ENCODE results near the gene KTN1. TPM values are rescaled to one million over a fixed set of nuclear protein-coding genes. Genes with fewer than 3 reads are reported as not detected.

Gene KTN1
- total and polyA plus RNA-seq, 2 experiments from 2014 or later = 124 to 607 TPM

GRCh38 chr14:55707365-55707804, 127.4 kb downstream of the KTN1 start:
- Histone ChIP-seq H3K36me3 (ENCODE audit: insufficient read depth) (no peaks in the 10 kb centered on the region), H3F3A (replicated peaks; ENCODE audit: low read depth) (no peaks in the 10 kb centered on the region), H3K27me3 (ENCODE audit: insufficient read depth) (no peaks in the 10 kb centered on the region), H3K79me2 (replicated peaks; ENCODE audit: insufficient read depth) (no peaks in the 10 kb centered on the region), H3K9me2 (ENCODE audit: insufficient read depth) (no peaks in the 10 kb centered on the region), H3K4me3 (no peak overlapping the region), H3K27ac (ENCODE audit: low read depth) (no peak overlapping the region), H4K20me1 (replicated peaks; ENCODE audit: insufficient read depth) (no peaks in the 10 kb centered on the region; the same call in 1 of the 2 replicates), H3K4me1 (ENCODE audit: insufficient read depth) (no peaks in the 10 kb centered on the region), H2AFZ (no peak overlapping the region), H3K4me2 (no peak overlapping the region)
- ATAC-seq (no peak), DNase-seq (ENCODE audit: low spot score) (peak; percentile 53)
- H3K4me3 Mint-ChIP-seq = no peak overlapping the region
- H3K4me1 Mint-ChIP-seq = peaks cover under 1% of the 10 kb centered on the region; the same call in 1 of the 3 replicates
- TF ChIP-seq, protein P1, sequence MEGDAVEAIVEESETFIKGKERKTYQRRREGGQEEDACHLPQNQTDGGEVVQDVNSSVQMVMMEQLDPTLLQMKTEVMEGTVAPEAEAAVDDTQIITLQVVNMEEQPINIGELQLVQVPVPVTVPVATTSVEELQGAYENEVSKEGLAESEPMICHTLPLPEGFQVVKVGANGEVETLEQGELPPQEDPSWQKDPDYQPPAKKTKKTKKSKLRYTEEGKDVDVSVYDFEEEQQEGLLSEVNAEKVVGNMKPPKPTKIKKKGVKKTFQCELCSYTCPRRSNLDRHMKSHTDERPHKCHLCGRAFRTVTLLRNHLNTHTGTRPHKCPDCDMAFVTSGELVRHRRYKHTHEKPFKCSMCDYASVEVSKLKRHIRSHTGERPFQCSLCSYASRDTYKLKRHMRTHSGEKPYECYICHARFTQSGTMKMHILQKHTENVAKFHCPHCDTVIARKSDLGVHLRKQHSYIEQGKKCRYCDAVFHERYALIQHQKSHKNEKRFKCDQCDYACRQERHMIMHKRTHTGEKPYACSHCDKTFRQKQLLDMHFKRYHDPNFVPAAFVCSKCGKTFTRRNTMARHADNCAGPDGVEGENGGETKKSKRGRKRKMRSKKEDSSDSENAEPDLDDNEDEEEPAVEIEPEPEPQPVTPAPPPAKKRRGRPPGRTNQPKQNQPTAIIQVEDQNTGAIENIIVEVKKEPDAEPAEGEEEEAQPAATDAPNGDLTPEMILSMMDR (conservative IDR thresholded peaks at IDR 0.05; ENCODE audit: low read depth in 2 of 2) = peak; percentile 62 to 67
- TF ChIP-seq ZNF114 (CRISPR knock-in tag; IDR thresholded peaks at IDR 0.05) = no peak
- TF ChIP-seq CREB1 (CRISPR knock-in tag; IDR thresholded peaks at IDR 0.05; ENCODE audit: low read depth) = no peak
- no peaks in the 10 kb centered on the region; the same call in 2 of the 3 replicates for H3K9me3 Mint-ChIP-seq
- no peaks in the 10 kb centered on the region for H3K36me3 Mint-ChIP-seq (ENCODE audit: low read depth)
- no peak overlapping the region for H3K27ac Mint-ChIP-seq
- H3K27me3 Mint-ChIP-seq (ENCODE audit: insufficient read depth, low read depth, poor library complexity) = peaks cover 1% of the 10 kb centered on the region

GRCh38 chr14:55710506-55711041, 130.6 kb downstream of the KTN1 start:
- peaks cover 4% of the 10 kb centered on the region for H3K4me1 Mint-ChIP-seq
- H3K36me3 Mint-ChIP-seq (ENCODE audit: low read depth) = no peaks in the 10 kb centered on the region
- H3K27ac Mint-ChIP-seq = no peak overlapping the region
- H3K27ac ChIP-seq (ENCODE audit: low read depth) = no peak overlapping the region
- H3K4me3 ChIP-seq = no peak overlapping the region
- no peaks in the 10 kb centered on the region; the same call in 2 of the 3 replicates for H3K9me3 Mint-ChIP-seq
- H3K36me3 ChIP-seq (ENCODE audit: insufficient read depth) = no peaks in the 10 kb centered on the region
- ATAC-seq (no peak), DNase-seq (ENCODE audit: low spot score) (no peak)
- H3K27me3 Mint-ChIP-seq (ENCODE audit: insufficient read depth, low read depth, poor library complexity) = peaks cover 1% of the 10 kb centered on the region
- no peaks in the 10 kb centered on the region for H3K4me1 ChIP-seq (ENCODE audit: insufficient read depth)
- H3K79me2 ChIP-seq (replicated peaks; ENCODE audit: insufficient read depth) = no peaks in the 10 kb centered on the region
- 0 out of 2 replicates have a peak, but pooled peaks cover 4% of the 10 kb centered on the region for H3K9me2 ChIP-seq (ENCODE audit: insufficient read depth)
- H3F3A ChIP-seq (replicated peaks; ENCODE audit: low read depth) = no peaks in the 10 kb centered on the region
- H3K27me3 ChIP-seq (ENCODE audit: insufficient read depth) = no peaks in the 10 kb centered on the region
- no peaks in the 10 kb centered on the region for H4K20me1 ChIP-seq (replicated peaks; ENCODE audit: insufficient read depth)
- no peak overlapping the region for H2AFZ ChIP-seq
- H3K4me3 Mint-ChIP-seq = no peak overlapping the region
- no peak overlapping the region for H3K4me2 ChIP-seq
- TF ChIP-seq ETS1 (IDR thresholded peaks at IDR 0.05) (no peak), POLR2AphosphoS5 (IDR thresholded peaks at IDR 0.05; ENCODE audit: low read depth) (no peak), NANOG (IDR thresholded peaks at IDR 0.05; ENCODE audit: borderline replicate concordance) (no peak), ZNF331 (CRISPR knock-in tag; IDR thresholded peaks at IDR 0.05; ENCODE audit: low read depth) (no peak), STAT1 (IDR thresholded peaks at IDR 0.05; ENCODE audit: unreplicated experiment) (no peak), EZH2 (IDR thresholded peaks at IDR 0.05; ENCODE audit: low read depth, unreplicated experiment) (no peak), ZNF114 (CRISPR knock-in tag; IDR thresholded peaks at IDR 0.05) (no peak)
- TF ChIP-seq, protein P1 (conservative IDR thresholded peaks at IDR 0.05; ENCODE audit: low read depth in 2 of 2) = no peak
- TF ChIP-seq, protein P2, sequence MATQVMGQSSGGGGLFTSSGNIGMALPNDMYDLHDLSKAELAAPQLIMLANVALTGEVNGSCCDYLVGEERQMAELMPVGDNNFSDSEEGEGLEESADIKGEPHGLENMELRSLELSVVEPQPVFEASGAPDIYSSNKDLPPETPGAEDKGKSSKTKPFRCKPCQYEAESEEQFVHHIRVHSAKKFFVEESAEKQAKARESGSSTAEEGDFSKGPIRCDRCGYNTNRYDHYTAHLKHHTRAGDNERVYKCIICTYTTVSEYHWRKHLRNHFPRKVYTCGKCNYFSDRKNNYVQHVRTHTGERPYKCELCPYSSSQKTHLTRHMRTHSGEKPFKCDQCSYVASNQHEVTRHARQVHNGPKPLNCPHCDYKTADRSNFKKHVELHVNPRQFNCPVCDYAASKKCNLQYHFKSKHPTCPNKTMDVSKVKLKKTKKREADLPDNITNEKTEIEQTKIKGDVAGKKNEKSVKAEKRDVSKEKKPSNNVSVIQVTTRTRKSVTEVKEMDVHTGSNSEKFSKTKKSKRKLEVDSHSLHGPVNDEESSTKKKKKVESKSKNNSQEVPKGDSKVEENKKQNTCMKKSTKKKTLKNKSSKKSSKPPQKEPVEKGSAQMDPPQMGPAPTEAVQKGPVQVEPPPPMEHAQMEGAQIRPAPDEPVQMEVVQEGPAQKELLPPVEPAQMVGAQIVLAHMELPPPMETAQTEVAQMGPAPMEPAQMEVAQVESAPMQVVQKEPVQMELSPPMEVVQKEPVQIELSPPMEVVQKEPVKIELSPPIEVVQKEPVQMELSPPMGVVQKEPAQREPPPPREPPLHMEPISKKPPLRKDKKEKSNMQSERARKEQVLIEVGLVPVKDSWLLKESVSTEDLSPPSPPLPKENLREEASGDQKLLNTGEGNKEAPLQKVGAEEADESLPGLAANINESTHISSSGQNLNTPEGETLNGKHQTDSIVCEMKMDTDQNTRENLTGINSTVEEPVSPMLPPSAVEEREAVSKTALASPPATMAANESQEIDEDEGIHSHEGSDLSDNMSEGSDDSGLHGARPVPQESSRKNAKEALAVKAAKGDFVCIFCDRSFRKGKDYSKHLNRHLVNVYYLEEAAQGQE (IDR thresholded peaks at IDR 0.05; ENCODE audit: unreplicated experiment) = no peak
